Neural cell (in vitro differentiated cells): ENCODE measurements around the gene SNRPA1. TPM values are rescaled to one million over a fixed set of nuclear protein-coding genes. Genes with fewer than 3 reads are reported as not detected.
A peak's percentile ranks its signal among the peaks of the same experiment; 100 is the strongest.

Experiments used
- H2AFZ ChIP-seq: fragments of 200-600, 300-800 bp; sonication (generic), shearing (Covaris generic); 2 replicates; pipeline ENCODE4 v1.6.0; 2014; ENCODE audit warnings: low read depth, mild to moderate bottlenecking, antibody characterized with exemption, low read length, moderate library complexity
- H3F3A ChIP-seq: fragments of 200-600 bp; shearing (Covaris generic); 2 replicates; pipeline ENCODE4 v1.6.1; 2016; ENCODE audit warnings: mild to moderate bottlenecking, moderate library complexity, mixed read lengths, antibody characterized with exemption, low read length; ENCODE audit not compliant: insufficient read depth, poor library complexity, severe bottlenecking
- H3K27ac ChIP-seq: fragments of 200-600, 300-800 bp; sonication (generic), shearing (Covaris generic); 2 replicates; pipeline ENCODE4 v1.5.1; 2014; ENCODE audit warnings: mild to moderate bottlenecking, low read length, moderate library complexity
- H3K27me3 ChIP-seq: fragments of 300-800, 200-600 bp; sonication (generic), shearing (Covaris generic); 2 replicates; pipeline ENCODE4 v1.6.0; 2014; ENCODE audit warnings: mild to moderate bottlenecking, low read depth, low read length, moderate library complexity; ENCODE audit not compliant: insufficient read depth
- H3K36me3 ChIP-seq: fragments of 300-800, 200-600 bp; sonication (generic), shearing (Covaris generic); 2 replicates; pipeline ENCODE4 v1.5.1; 2014; ENCODE audit warnings: mild to moderate bottlenecking, antibody characterized with exemption, low read length, moderate library complexity; ENCODE audit not compliant: insufficient read depth
- H3K4me2 ChIP-seq: fragments of 300-800, 200-600 bp; sonication (generic), shearing (Covaris generic); 2 replicates; pipeline ENCODE4 v1.6.0; 2014; ENCODE audit warnings: mild to moderate bottlenecking, low read length
- H3K4me3 ChIP-seq: fragments of 300-800, 200-600 bp; sonication (generic), shearing (Covaris generic); 2 replicates; pipeline ENCODE4 v1.5.1; 2014; ENCODE audit warnings: mild to moderate bottlenecking, low read length, moderate library complexity
- H3K79me2 ChIP-seq: fragments of 200-600 bp; shearing (Covaris generic); replicated peaks from 2 replicates; pipeline ENCODE4 v1.6.0; 2014; ENCODE audit warnings: mild to moderate bottlenecking, low read length, moderate library complexity; ENCODE audit not compliant: insufficient read depth
- H3K9ac ChIP-seq: fragments of 300-800, 200-600 bp; sonication (generic), shearing (Covaris generic); 2 replicates; pipeline ENCODE4 v1.6.1; 2016; ENCODE audit warnings: mild to moderate bottlenecking, low read length, mixed read lengths
- H3K9me2 ChIP-seq: fragments of 200-600 bp; shearing (Covaris generic); 2 replicates; pipeline ENCODE4 v1.6.1; 2016; ENCODE audit warnings: mild to moderate bottlenecking, low read length, mixed read lengths; ENCODE audit not compliant: insufficient read depth
- H3K9me3 ChIP-seq: fragments of 200-600, 300-800 bp; sonication (generic), shearing (Covaris generic); 2 replicates; pipeline ENCODE4 v1.6.1; 2016; ENCODE audit warnings: mild to moderate bottlenecking, mixed run types, low read length, moderate library complexity, mixed read lengths
- H4K20me1 ChIP-seq: fragments of 200-600 bp; shearing (Covaris generic); 2 replicates; pipeline ENCODE4 v1.6.1; 2016; ENCODE audit warnings: mild to moderate bottlenecking, mixed run types; ENCODE audit not compliant: insufficient read depth
- CTCF ChIP-seq: fragments of 450-650 bp; IDR thresholded peaks from 2 replicates; pipeline ENCODE4 v1.5.1; 2014; ENCODE audit warnings: antibody characterized with exemption, mild to moderate bottlenecking, moderate library complexity; ENCODE audit not compliant: poor library complexity, severe bottlenecking
- EP300 ChIP-seq: fragments of 450-650 bp; conservative IDR thresholded peaks from 2 replicates; pipeline ENCODE4 v1.6.1; 2014; ENCODE audit warnings: antibody characterized with exemption, mild to moderate bottlenecking, moderate library complexity; ENCODE audit not compliant: poor library complexity, severe bottlenecking
- EZH2 ChIP-seq: fragments of 200-600, 300-800 bp; shearing (Covaris generic), sonication (generic); IDR thresholded peaks from 2 replicates; pipeline ENCODE4 v1.6.1; 2014; ENCODE audit warnings: antibody characterized with exemption, low read length, borderline replicate concordance, mild to moderate bottlenecking; ENCODE audit not compliant: insufficient read depth, poor library complexity, severe bottlenecking
- MXI1 ChIP-seq: fragments of 450-650 bp; conservative IDR thresholded peaks from 2 replicates; pipeline ENCODE4 v1.6.1; 2014; ENCODE audit warnings: antibody characterized with exemption, mild to moderate bottlenecking; ENCODE audit not compliant: poor library complexity, severe bottlenecking
- POLR2AphosphoS5 ChIP-seq: IDR thresholded peaks from 2 replicates; pipeline ENCODE4 v1.6.1; 2012
- RAD21 ChIP-seq: fragments of 450-650 bp; conservative IDR thresholded peaks from 2 replicates; pipeline ENCODE4 v1.6.1; 2014; ENCODE audit warnings: antibody characterized with exemption, mild to moderate bottlenecking, moderate library complexity
- REST ChIP-seq: IDR thresholded peaks from 2 replicates; pipeline ENCODE4 v1.6.1; 2012; ENCODE audit warnings: borderline replicate concordance
- SMC3 ChIP-seq: fragments of 450-650 bp; conservative IDR thresholded peaks from 2 replicates; pipeline ENCODE4 v1.6.1; 2014; ENCODE audit warnings: antibody characterized with exemption, mild to moderate bottlenecking, moderate library complexity; ENCODE audit not compliant: poor library complexity
- TAF1 ChIP-seq: IDR thresholded peaks from 2 replicates; pipeline ENCODE4 v1.6.1; 2012; ENCODE audit warnings: low read depth
- polyA plus RNA-seq: library from polyadenylated mRNA; depleted of rRNA; stranded (reverse); fragments of >200 nt; gene quantifications from 2 replicates; pipeline ENCODE4 v1.2.3, GENCODE V29; 2014

SNRPA1 gene
- polyA plus RNA-seq, 1 donor from 2014 or later = 53.6 TPM

- Histone ChIP-seq H4K20me1 (peaks cover 3% of the 10 kb centered on the region), H3K9me3 (no peaks in the 10 kb centered on the region), H3K36me3 (no peaks in the 10 kb centered on the region), H3K4me2 (peak overlapping the region; percentile 54), H3K4me3 (peak overlapping the region; percentile 93), H3K9ac (no peak overlapping the region), H3K27ac (no peak overlapping the region), H2AFZ (no peak overlapping the region), H3K79me2 (peaks cover 33% of the 10 kb centered on the region), H3K9me2 (no peaks in the 10 kb centered on the region), H3K27me3 (no peaks in the 10 kb centered on the region), H3F3A (peaks cover 8% of the 10 kb centered on the region)
- TF ChIP-seq REST = no peak
- no peak for TF ChIP-seq TAF1
- TF ChIP-seq SMC3 = no peak
- no peak for TF ChIP-seq POLR2AphosphoS5
- TF ChIP-seq CTCF = no peak
- TF ChIP-seq MXI1 = no peak
- no peak for TF ChIP-seq EP300
- no peak for TF ChIP-seq EZH2
These were observed 1.7 kb upstream of the SNRPA1 start for GRCh38 chr15:101296418-101297405.

DNA sequence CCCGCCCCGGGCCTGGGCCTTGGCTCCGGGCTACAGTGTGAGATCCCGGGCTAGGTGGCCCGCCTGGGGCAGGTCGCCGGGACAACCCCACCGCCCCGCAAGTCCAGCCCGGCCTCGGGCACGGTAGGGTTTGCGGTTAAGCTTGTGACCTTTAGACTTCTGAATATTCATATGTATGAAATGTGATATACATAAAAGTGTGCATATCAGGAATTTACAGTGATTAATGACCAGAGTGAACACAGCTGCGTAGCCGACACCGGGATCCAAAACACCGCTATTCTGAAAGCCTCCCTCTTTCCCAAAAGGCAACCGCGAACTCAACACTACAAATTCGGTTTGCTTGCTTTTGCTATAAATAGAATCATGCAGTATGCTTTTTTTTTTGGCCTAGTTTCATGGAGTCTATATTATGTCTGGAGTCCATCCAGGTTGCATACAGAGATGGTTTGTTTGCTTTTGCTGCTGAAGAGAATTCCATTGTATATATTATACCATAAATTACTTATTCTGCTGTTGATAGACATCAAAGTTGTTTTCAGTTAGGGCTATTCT, 636 bp upstream of the SNRPA1 start:
- Histone ChIP-seq H3K9ac (peak overlapping the region; percentile 88), H3K9me2 (no peaks in the 10 kb centered on the region), H3K27ac (peak overlapping the region; percentile 87), H3K36me3 (no peaks in the 10 kb centered on the region), H3K4me3 (peak overlapping the region; percentile 93), H3K9me3 (no peaks in the 10 kb centered on the region), H4K20me1 (peaks cover 3% of the 10 kb centered on the region), H3K27me3 (no peaks in the 10 kb centered on the region), H2AFZ (peak overlapping the region; percentile 84), H3K79me2 (peaks cover 43% of the 10 kb centered on the region), H3F3A (peaks cover 8% of the 10 kb centered on the region), H3K4me2 (peak overlapping the region; percentile 54)
- no peak for TF ChIP-seq TAF1
- TF ChIP-seq EZH2 = no peak
- TF ChIP-seq CTCF = no peak
- TF ChIP-seq REST = no peak
- TF ChIP-seq MXI1 = no peak
- no peak for TF ChIP-seq SMC3
- no peak for TF ChIP-seq EP300
- no peak for TF ChIP-seq POLR2AphosphoS5
- TF ChIP-seq RAD21 = no peak
